ENCODE measurements around the gene ACLY.

Gene ACLY

DNA sequence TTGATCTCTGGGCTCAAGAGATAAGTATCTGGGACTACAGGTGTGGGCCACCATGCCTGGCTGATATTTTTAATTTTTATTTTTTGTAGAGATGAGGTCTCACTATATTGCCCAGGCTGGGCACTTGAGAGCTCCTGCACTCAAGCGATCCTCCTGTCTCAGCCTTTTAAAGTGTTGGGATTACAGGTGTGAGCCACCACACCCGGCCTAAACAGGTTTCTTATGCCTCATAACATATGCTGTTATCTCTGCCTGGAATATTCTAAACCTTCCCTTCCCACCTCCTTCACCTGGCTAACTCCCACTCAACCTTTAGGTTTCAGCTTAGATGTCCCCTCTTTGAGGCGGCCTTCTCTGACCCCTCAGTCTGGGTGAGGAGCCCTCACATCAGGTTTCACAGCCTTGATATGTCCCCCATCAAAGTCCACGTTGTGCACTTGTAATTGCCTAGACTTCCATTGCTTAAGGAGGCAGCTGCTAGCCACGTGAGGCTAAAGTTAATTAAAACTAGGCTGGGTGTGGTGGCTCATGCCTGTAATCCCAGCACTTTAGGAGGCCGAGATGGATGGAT is 39.2 kb upstream of the ACLY start:
- Histone ChIP-seq H2BK120ac (ENCODE audit: low read depth, low read length) (no peak overlapping the region), H3K9ac (ENCODE audit: low read length) (no peak overlapping the region), H3K4ac (ENCODE audit: low read depth, low read length) (no peak overlapping the region), H3K18ac (ENCODE audit: low read length) (peak overlapping the region; percentile 40), H3K36me3 (ENCODE audit: control insufficient read depth, insufficient read depth, low read length) (no peaks in the 10 kb centered on the region), H3K4me2 (ENCODE audit: low read length) (no peak overlapping the region), H3K79me2 (ENCODE audit: control insufficient read depth, insufficient read depth, low read length) (no peaks in the 10 kb centered on the region), H3K27me3 (ENCODE audit: insufficient read depth, low read length, poor library complexity) (no peaks in the 10 kb centered on the region), H3K79me1 (ENCODE audit: low read length) (no peaks in the 10 kb centered on the region), H3K4me3 (ENCODE audit: low read length) (no peak overlapping the region), H3K4me1 (ENCODE audit: control insufficient read depth, low read depth, low read length) (peaks cover 5% of the 10 kb centered on the region), H2BK15ac (replicated peaks; ENCODE audit: low read depth) (no peak overlapping the region), H3K56ac (ENCODE audit: low read length) (peak overlapping the region; percentile 37), H4K8ac (ENCODE audit: low read depth, low read length) (no peak overlapping the region), H3K23ac (ENCODE audit: low read length) (no peak overlapping the region), H3K27ac (ENCODE audit: low read depth, low read length) (peak overlapping the region; percentile 70), H2BK5ac (ENCODE audit: low read length) (peak overlapping the region; percentile 50), H2AK5ac (ENCODE audit: low read length) (no peak overlapping the region), H4K5ac (ENCODE audit: low read length) (no peak overlapping the region)
- no peak for DNase-seq
- no CpG with 5 or more reads among the region's 6 CpGs for WGBS (ENCODE audit: extremely low coverage, insufficient coverage, low lambda C conversion rate)

DNA sequence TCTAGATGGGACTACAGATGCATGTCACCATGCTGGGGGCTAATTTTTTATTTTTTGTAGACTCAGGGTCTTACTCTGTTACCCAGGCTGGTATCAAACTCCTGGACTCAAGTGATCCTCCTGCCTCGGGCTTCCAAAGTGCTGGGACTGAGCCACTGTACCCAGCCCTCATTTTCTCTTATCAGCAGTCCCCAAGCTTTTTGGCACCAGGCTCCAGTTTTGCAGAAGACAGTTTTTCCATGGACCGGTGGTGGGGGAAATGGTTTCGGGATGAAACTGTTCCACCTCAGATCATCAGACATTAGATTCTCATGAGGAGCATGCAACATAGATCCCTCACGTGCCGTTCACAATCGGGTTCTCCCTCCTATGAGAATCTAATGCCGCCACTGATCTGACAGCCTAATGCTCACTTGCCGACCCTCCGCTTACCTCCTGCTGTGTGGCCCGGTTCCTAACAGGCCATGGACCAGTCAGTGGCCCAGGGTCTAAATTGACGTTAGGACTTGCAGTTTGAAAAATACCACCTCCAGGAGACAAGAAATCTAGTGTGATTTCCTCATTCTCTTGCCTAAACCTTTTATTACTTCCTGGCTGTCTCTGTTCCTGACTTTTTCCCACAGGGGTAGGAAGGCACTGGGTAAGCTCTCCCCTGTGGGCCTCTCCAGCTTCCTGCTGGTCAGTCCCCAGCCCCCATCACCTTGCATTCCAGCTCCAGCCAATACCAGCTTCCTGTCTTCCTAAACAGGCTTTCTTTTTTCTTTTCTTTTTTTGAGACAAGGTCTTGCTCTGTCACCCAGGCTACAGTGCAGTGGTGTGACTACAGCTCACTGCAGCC is 38.5 kb upstream of the ACLY start:
- DNase-seq, result peak; percentile 75
- H3K27ac ChIP-seq (ENCODE audit: low read depth, low read length), result peak overlapping the region; percentile 70
- no peaks in the 10 kb centered on the region for H3K79me2 ChIP-seq (ENCODE audit: control insufficient read depth, insufficient read depth, low read length)
- peak overlapping the region; percentile 17 for H3K56ac ChIP-seq (ENCODE audit: low read length)
- H3K4me1 ChIP-seq (ENCODE audit: control insufficient read depth, low read depth, low read length), result peaks cover 5% of the 10 kb centered on the region
- no peak overlapping the region for H3K23ac ChIP-seq (ENCODE audit: low read length)
- H3K4ac ChIP-seq (ENCODE audit: low read depth, low read length), result no peak overlapping the region
- no peak overlapping the region for H4K5ac ChIP-seq (ENCODE audit: low read length)
- no CpG with 5 or more reads among the region's 11 CpGs for WGBS (ENCODE audit: extremely low coverage, insufficient coverage, low lambda C conversion rate)
- H4K8ac ChIP-seq (ENCODE audit: low read depth, low read length), result no peak overlapping the region
- no peaks in the 10 kb centered on the region for H3K79me1 ChIP-seq (ENCODE audit: low read length)
- no peak overlapping the region for H2BK120ac ChIP-seq (ENCODE audit: low read depth, low read length)
- no peaks in the 10 kb centered on the region for H3K27me3 ChIP-seq (ENCODE audit: insufficient read depth, low read length, poor library complexity)
- H2BK5ac ChIP-seq (ENCODE audit: low read length), result no peak overlapping the region
- no peaks in the 10 kb centered on the region for H3K36me3 ChIP-seq (ENCODE audit: control insufficient read depth, insufficient read depth, low read length)
- peak overlapping the region; percentile 3 for H3K18ac ChIP-seq (ENCODE audit: low read length)
- H3K4me3 ChIP-seq (ENCODE audit: low read length), result no peak overlapping the region
- H2AK5ac ChIP-seq (ENCODE audit: low read length), result no peak overlapping the region
- no peak overlapping the region for H3K9ac ChIP-seq (ENCODE audit: low read length)
- no peak overlapping the region for H3K4me2 ChIP-seq (ENCODE audit: low read length)
- H2BK15ac ChIP-seq (replicated peaks; ENCODE audit: low read depth), result no peak overlapping the region

DNA sequence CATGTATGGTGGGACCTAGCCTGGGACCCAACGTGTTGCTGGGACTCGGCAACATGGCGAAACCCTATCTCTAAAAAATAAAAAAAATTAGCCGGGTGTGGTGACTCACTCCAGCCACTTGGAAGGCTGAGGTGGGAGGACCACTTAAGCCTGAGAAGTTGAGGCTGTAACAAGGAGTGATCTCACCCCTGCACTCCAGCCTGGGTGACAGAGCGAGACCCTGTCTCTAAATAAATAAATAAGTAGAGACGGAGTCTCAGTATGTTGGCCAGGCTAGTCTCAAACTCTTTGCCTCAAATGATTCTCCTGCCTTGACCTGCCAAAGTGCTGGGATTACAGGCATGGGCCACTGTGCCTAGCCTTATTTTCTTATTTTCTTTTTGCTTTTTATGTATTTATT is 37.8 kb upstream of the ACLY start:
- Histone ChIP-seq H4K5ac (ENCODE audit: low read length) (no peak overlapping the region), H3K27me3 (ENCODE audit: insufficient read depth, low read length, poor library complexity) (no peaks in the 10 kb centered on the region), H3K4me2 (ENCODE audit: low read length) (no peak overlapping the region), H3K79me1 (ENCODE audit: low read length) (no peaks in the 10 kb centered on the region), H3K4ac (ENCODE audit: low read depth, low read length) (no peak overlapping the region), H2BK120ac (ENCODE audit: low read depth, low read length) (no peak overlapping the region), H3K27ac (ENCODE audit: low read depth, low read length) (no peak overlapping the region), H3K18ac (ENCODE audit: low read length) (no peak overlapping the region), H4K8ac (ENCODE audit: low read depth, low read length) (no peak overlapping the region), H3K79me2 (ENCODE audit: control insufficient read depth, insufficient read depth, low read length) (no peaks in the 10 kb centered on the region), H3K36me3 (ENCODE audit: control insufficient read depth, insufficient read depth, low read length) (no peaks in the 10 kb centered on the region), H2AK5ac (ENCODE audit: low read length) (no peak overlapping the region), H3K4me1 (ENCODE audit: control insufficient read depth, low read depth, low read length) (peaks cover 5% of the 10 kb centered on the region), H2BK15ac (replicated peaks; ENCODE audit: low read depth) (no peak overlapping the region), H3K4me3 (ENCODE audit: low read length) (no peak overlapping the region), H2BK5ac (ENCODE audit: low read length) (no peak overlapping the region), H3K56ac (ENCODE audit: low read length) (no peak overlapping the region), H3K9ac (ENCODE audit: low read length) (no peak overlapping the region), H3K23ac (ENCODE audit: low read length) (no peak overlapping the region)
- peak; percentile 41 for DNase-seq
- no CpG with 5 or more reads among the region's 6 CpGs for WGBS (ENCODE audit: extremely low coverage, insufficient coverage, low lambda C conversion rate)

DNA sequence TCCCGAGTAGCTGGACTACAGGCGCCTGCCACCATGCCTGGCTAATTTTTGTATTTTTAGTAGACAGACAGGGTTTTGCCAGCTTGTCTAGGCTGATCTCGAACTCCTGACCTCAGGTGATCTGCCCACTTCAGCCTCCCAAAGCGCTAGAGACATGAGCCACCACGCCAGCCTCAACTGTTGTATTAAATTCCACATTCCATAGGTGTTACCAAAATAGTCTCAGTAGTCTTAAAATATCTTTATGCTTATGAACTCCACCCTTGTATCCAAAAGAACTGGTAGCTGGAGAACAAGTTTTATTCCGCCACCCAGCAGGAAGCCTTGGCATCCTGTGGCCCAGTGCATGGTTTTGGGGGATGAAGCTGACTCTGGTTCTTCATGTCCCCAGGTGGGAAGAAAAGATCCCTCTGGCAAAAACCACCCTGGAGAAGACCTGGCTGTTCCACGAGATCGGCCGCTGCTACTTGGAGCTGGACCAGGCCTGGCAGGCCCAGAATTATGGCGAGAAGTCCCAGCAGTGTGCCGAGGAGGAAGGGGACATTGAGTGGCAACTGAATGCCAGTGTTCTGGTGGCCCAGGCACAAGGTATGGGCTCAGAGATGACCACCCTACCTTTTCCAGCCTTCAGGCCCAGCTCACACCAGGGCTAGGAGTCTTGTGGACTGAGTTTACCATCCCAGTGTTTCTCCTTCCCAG is 30.2 kb upstream of the ACLY start:
- Histone ChIP-seq H4K5ac (ENCODE audit: low read length) (no peak overlapping the region), H2BK120ac (ENCODE audit: low read depth, low read length) (no peak overlapping the region), H3K27ac (ENCODE audit: low read depth, low read length) (no peak overlapping the region), H3K23ac (ENCODE audit: low read length) (no peak overlapping the region), H3K18ac (ENCODE audit: low read length) (no peak overlapping the region), H2AK5ac (ENCODE audit: low read length) (no peak overlapping the region), H3K4me2 (ENCODE audit: low read length) (no peak overlapping the region), H3K27me3 (ENCODE audit: insufficient read depth, low read length, poor library complexity) (no peaks in the 10 kb centered on the region), H3K79me1 (ENCODE audit: low read length) (no peaks in the 10 kb centered on the region), H3K4me3 (ENCODE audit: low read length) (no peak overlapping the region), H3K79me2 (ENCODE audit: control insufficient read depth, insufficient read depth, low read length) (no peaks in the 10 kb centered on the region), H2BK15ac (replicated peaks; ENCODE audit: low read depth) (no peak overlapping the region), H3K4me1 (ENCODE audit: control insufficient read depth, low read depth, low read length) (no peaks in the 10 kb centered on the region), H4K8ac (ENCODE audit: low read depth, low read length) (no peak overlapping the region), H3K9ac (ENCODE audit: low read length) (no peak overlapping the region), H3K4ac (ENCODE audit: low read depth, low read length) (no peak overlapping the region), H3K36me3 (ENCODE audit: control insufficient read depth, insufficient read depth, low read length) (no peaks in the 10 kb centered on the region), H3K56ac (ENCODE audit: low read length) (no peak overlapping the region), H2BK5ac (ENCODE audit: low read length) (no peak overlapping the region)
- no CpG with 5 or more reads among the region's 11 CpGs for WGBS (ENCODE audit: extremely low coverage, insufficient coverage, low lambda C conversion rate)
- no peak for DNase-seq

DNA sequence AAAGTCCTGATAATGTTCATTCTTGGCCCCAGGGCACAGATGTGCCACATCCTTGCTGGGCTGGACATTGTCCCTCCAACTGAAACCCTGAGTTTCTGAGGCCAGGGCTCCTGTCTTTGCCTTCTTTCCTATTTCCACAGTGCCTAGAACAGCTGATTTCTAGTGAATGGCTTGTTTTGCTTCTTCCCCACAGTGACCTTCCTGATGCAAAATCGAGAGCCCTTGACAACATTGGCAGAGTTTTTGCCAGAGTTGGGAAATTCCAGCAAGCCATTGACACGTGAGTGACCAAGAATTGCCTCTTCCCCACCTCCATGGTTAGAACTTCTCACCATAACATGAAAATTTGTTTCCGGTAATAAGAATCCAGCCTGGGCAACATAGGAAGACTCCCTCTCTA is 26.2 kb upstream of the ACLY start:
- Histone ChIP-seq H4K5ac (ENCODE audit: low read length) (no peak overlapping the region), H3K79me2 (ENCODE audit: control insufficient read depth, insufficient read depth, low read length) (no peaks in the 10 kb centered on the region), H2BK120ac (ENCODE audit: low read depth, low read length) (no peak overlapping the region), H3K4me3 (ENCODE audit: low read length) (no peak overlapping the region), H3K18ac (ENCODE audit: low read length) (no peak overlapping the region), H3K4me2 (ENCODE audit: low read length) (no peak overlapping the region), H2BK15ac (replicated peaks; ENCODE audit: low read depth) (no peak overlapping the region), H3K4me1 (ENCODE audit: control insufficient read depth, low read depth, low read length) (no peaks in the 10 kb centered on the region), H3K27me3 (ENCODE audit: insufficient read depth, low read length, poor library complexity) (no peaks in the 10 kb centered on the region), H3K79me1 (ENCODE audit: low read length) (no peaks in the 10 kb centered on the region), H3K36me3 (ENCODE audit: control insufficient read depth, insufficient read depth, low read length) (no peaks in the 10 kb centered on the region), H3K56ac (ENCODE audit: low read length) (no peak overlapping the region), H3K27ac (ENCODE audit: low read depth, low read length) (no peak overlapping the region), H3K23ac (ENCODE audit: low read length) (no peak overlapping the region), H3K4ac (ENCODE audit: low read depth, low read length) (no peak overlapping the region), H2BK5ac (ENCODE audit: low read length) (no peak overlapping the region), H2AK5ac (ENCODE audit: low read length) (no peak overlapping the region), H3K9ac (ENCODE audit: low read length) (no peak overlapping the region), H4K8ac (ENCODE audit: low read depth, low read length) (no peak overlapping the region)
- DNase-seq, result no peak
- no CpG with 5 or more reads among the region's 3 CpGs for WGBS (ENCODE audit: extremely low coverage, insufficient coverage, low lambda C conversion rate)
